B cell (primary cell): Measurements from ENCODE around the gene CD93. TPM values are rescaled to one million over a fixed set of nuclear protein-coding genes. Genes with fewer than 3 reads are reported as not detected.

ENCODE experiments used
- ATAC-seq: fragments of 200-7000 bp; cut with Tn5 transposase; one replicate; pipeline ENCODE4 v1.10.0; 2021; ENCODE audit warnings: low read depth, mild to moderate bottlenecking, moderate number of reproducible peaks, moderate library complexity
- CTCF ChIA-PET: fragments of 350-600 bp; sonication (Branson Sonifier 250); formaldehyde crosslinking; loops from one replicate; lab custom pipeline; 2021; ENCODE audit warnings: antibody characterized with exemption, inconsistent platforms; lab: Charles Lee
- POLR2A ChIA-PET: fragments of 350-600 bp; sonication (Branson Sonifier 250); formaldehyde crosslinking; loops from one replicate; lab custom pipeline; 2021; ENCODE audit warnings: antibody characterized with exemption; lab: Charles Lee
- DNase-seq: peaks from one replicate; pipeline ENCODE4 v3.0.0; 2013
- H2AFZ ChIP-seq: 2 replicates; pipeline ENCODE4 v1.6.1; 2012; ENCODE audit warnings: mild to moderate bottlenecking, low read depth, low read length; ENCODE audit not compliant: insufficient read depth, poor library complexity, severe bottlenecking
- H3K27ac ChIP-seq, 2 donors: 1 replicate in 1 of 2; 2 replicates in 1 of 2; pipeline ENCODE4 v1.5.1; 2012 to 2013; ENCODE audit warnings: low read length in 2 of 2, mild to moderate bottlenecking in 2 of 2, moderate library complexity in 1 of 2
- H3K27me3 ChIP-seq, 4 experiments: fragments of 200-600 bp in 1 of 4; sonication (generic) in 1 of 4; replicated peaks in 1 of 4; 1 replicate in 2 of 4; 2 replicates in 2 of 4; pipeline versions ENCODE4 v1.6.1 to v1.7.0; 2013 to 2016; ENCODE audit warnings: low read length in 3 of 4, mild to moderate bottlenecking in 2 of 4, mixed read lengths in 1 of 4, moderate library complexity in 1 of 4; ENCODE audit not compliant: insufficient read depth in 4 of 4, control insufficient read depth in 3 of 4; ENCODE audit errors: control extremely low read depth in 1 of 4
- H3K36me3 ChIP-seq, 2 experiments: replicated peaks in 1 of 2; 1 replicate in 1 of 2; 2 replicates in 1 of 2; pipeline versions ENCODE4 v1.6.1 to v1.7.1; 2013; ENCODE audit warnings: low read length in 1 of 2; ENCODE audit not compliant: insufficient read depth in 2 of 2, control insufficient read depth in 1 of 2; ENCODE audit errors: control extremely low read depth in 1 of 2, extremely low read depth in 1 of 2
- H3K4me1 ChIP-seq, 2 donors: fragments of 200-600 bp in 1 of 2; sonication (generic) in 1 of 2; 1 replicate in 1 of 2; 2 replicates in 1 of 2; pipeline versions ENCODE4 v1.5.1 to v1.6.1; 2013 to 2017; ENCODE audit warnings: low read length in 2 of 2; ENCODE audit not compliant: control insufficient read depth in 2 of 2, insufficient read depth in 2 of 2
- H3K4me2 ChIP-seq: replicated peaks from 2 replicates; pipeline ENCODE3; 2012; ENCODE audit warnings: mild to moderate bottlenecking, low read depth, low read length; ENCODE audit not compliant: poor library complexity, severe bottlenecking
- H3K4me3 ChIP-seq, 5 experiments: fragments of 200-600 bp in 1 of 5; sonication (generic) in 1 of 5; 1 replicate in 3 of 5; 2 replicates in 2 of 5; pipeline versions ENCODE4 v1.5.1 to v1.7.0; 2011 to 2016; ENCODE audit warnings: low read length in 4 of 5, mild to moderate bottlenecking in 4 of 5, low read depth in 2 of 5, control low read depth in 1 of 5, moderate library complexity in 1 of 5; ENCODE audit not compliant: insufficient read depth in 1 of 5; ENCODE audit errors: control extremely low read depth in 1 of 5, extremely low read depth in 1 of 5
- H3K79me2 ChIP-seq: fragments of 200-600 bp; sonication (generic); one replicate; pipeline ENCODE4 v1.6.0; 2016; ENCODE audit warnings: low read length; ENCODE audit not compliant: control insufficient read depth, insufficient read depth
- H3K9ac ChIP-seq: fragments of 200-600 bp; sonication (generic); 2 replicates; pipeline ENCODE4 v1.6.1; 2017; ENCODE audit warnings: mild to moderate bottlenecking, low read length, moderate library complexity
- H3K9me3 ChIP-seq, 3 donors: one replicate each; pipeline versions ENCODE4 v1.6.1 to v1.7.1; 2013; ENCODE audit warnings: low read length in 2 of 3; ENCODE audit not compliant: control insufficient read depth in 2 of 3, insufficient read depth in 1 of 3; ENCODE audit errors: control extremely low read depth in 1 of 3
- H4K20me1 ChIP-seq: 2 replicates; pipeline ENCODE4 v1.6.0; 2012; ENCODE audit warnings: mild to moderate bottlenecking, low read length; ENCODE audit not compliant: insufficient read depth, control insufficient read depth, poor library complexity, severe bottlenecking
- H3K27ac Mint-ChIP-seq: one replicate; pipeline ENCODE4 v1.8.0; 2021; ENCODE audit warnings: mixed read lengths
- H3K27me3 Mint-ChIP-seq: one replicate; pipeline ENCODE4 v1.8.0; 2021; ENCODE audit warnings: mixed read lengths
- H3K4me1 Mint-ChIP-seq: one replicate; pipeline ENCODE4 v1.8.0; 2021; ENCODE audit warnings: mixed read lengths
- H3K4me3 Mint-ChIP-seq: one replicate; pipeline ENCODE4 v1.8.0; 2021; ENCODE audit warnings: mixed read lengths
- H3K9me3 Mint-ChIP-seq: one replicate; pipeline ENCODE4 v1.8.0; 2022; ENCODE audit warnings: mixed read lengths; ENCODE audit not compliant: insufficient read depth
- EZH2 ChIP-seq: IDR thresholded peaks from 2 replicates; pipeline ENCODE4 v1.6.1; 2012; ENCODE audit warnings: borderline replicate concordance, low read depth, mild to moderate bottlenecking, moderate library complexity, low read length; ENCODE audit not compliant: insufficient read depth, poor library complexity, severe bottlenecking
- WGBS: methylation state at CpG from one replicate; pipeline ENCODE4 v1.1.5; 2013; ENCODE audit warnings: missing lambda C conversion rate; ENCODE audit not compliant: insufficient coverage; 5-methylcytosine and 5-hydroxymethylcytosine counted together
- intact Hi-C: fragments of 100-400 bp; cut with micrococcal nuclease; formaldehyde crosslinking; loops from one replicate; pipeline ENCODE4 v1.10.0; 2022
- polyA plus RNA-seq: library from polyadenylated mRNA; depleted of rRNA; stranded (reverse); fragments of >200 nt; gene quantifications from 2 replicates; pipeline ENCODE4 v1.2.3, GENCODE V29; 2012
- total RNA-seq, 2 donors: library from RNA; stranded (reverse); fragments of 120-200 nt in 1 of 2; gene quantifications; 1 replicate in 1 of 2; 2 replicates in 1 of 2; pipeline versions ENCODE4 v1.2.3 to v1.2.4, GENCODE V29; 2013 to 2022
- TF ChIP-seq, protein P1 (sequence below): fragments of 200-600 bp; IDR thresholded peaks from one replicate; pipeline ENCODE4 v1.8.0; 2022; ENCODE audit warnings: antibody characterized with exemption, mild to moderate bottlenecking

Gene CD93
- total and polyA plus RNA-seq, 2 donors (not counting 1 experiment from before 2014, with no cell fraction given) = 0.12 to 0.51 TPM

DNA sequence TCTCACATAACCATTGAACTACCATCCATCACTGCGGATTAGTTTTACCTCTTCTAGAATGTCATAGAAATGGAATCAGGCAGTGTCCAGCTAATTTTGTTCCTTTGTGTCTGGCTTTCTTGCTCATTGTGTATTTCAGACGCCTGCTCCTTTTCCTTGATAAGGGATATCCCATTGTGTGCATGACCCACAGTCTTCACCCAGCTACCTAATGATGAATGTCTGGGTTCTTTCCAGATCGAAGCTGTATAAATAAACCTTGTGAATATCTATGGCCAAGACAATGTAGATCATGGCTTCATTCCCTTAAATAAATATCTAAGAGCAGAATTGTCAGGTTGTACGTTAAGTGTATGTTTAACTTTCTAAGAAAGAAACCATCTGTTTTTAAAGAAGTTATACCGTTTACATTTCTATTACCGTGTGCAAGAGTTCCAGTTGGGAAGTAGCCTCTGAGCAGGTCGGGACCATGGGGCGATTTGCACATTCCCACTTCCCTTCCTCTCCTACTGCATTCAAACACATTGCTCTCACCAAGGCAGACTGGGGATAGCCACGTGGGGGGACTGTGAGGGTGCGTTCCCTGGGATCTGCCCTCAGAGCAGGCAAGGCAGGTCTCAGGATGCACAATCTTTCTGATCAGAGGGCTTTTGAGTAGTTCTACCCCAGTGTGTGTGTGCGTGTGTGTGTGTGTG lies 13.1 kb downstream of the CD93 start:
- H3K27ac ChIP-seq = no peak overlapping the region
- CTCF ChIA-PET = no interaction called here
- H3K27me3 ChIP-seq = no peaks in the 10 kb centered on the region
- no peaks in the 10 kb centered on the region for H4K20me1 ChIP-seq
- no peak overlapping the region for H3K4me3 ChIP-seq
- Mint-ChIP-seq H3K27me3 (no peaks in the 10 kb centered on the region), H3K4me3 (no peak overlapping the region), H3K27ac (no peak overlapping the region), H3K9me3 (no peaks in the 10 kb centered on the region), H3K4me1 (no peaks in the 10 kb centered on the region)
- ATAC-seq = no peak
- no peak overlapping the region for H3K9ac ChIP-seq
- POLR2A ChIA-PET = no interaction called here
- WGBS = 100% methylated on average over 1 of the region's 11 CpGs
- TF ChIP-seq, protein P1, sequence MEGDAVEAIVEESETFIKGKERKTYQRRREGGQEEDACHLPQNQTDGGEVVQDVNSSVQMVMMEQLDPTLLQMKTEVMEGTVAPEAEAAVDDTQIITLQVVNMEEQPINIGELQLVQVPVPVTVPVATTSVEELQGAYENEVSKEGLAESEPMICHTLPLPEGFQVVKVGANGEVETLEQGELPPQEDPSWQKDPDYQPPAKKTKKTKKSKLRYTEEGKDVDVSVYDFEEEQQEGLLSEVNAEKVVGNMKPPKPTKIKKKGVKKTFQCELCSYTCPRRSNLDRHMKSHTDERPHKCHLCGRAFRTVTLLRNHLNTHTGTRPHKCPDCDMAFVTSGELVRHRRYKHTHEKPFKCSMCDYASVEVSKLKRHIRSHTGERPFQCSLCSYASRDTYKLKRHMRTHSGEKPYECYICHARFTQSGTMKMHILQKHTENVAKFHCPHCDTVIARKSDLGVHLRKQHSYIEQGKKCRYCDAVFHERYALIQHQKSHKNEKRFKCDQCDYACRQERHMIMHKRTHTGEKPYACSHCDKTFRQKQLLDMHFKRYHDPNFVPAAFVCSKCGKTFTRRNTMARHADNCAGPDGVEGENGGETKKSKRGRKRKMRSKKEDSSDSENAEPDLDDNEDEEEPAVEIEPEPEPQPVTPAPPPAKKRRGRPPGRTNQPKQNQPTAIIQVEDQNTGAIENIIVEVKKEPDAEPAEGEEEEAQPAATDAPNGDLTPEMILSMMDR = no peak
- TF ChIP-seq EZH2 = no peak
- no peaks in the 10 kb centered on the region for H3K4me1 ChIP-seq
- DNase-seq = no peak
- H3K79me2 ChIP-seq = no peaks in the 10 kb centered on the region
- intact Hi-C loops = no loop called here
- H2AFZ ChIP-seq = no peak overlapping the region
- H3K9me3 ChIP-seq = no peaks in the 10 kb centered on the region
- H3K4me2 ChIP-seq = no peak overlapping the region
- H3K36me3 ChIP-seq = no peaks in the 10 kb centered on the region

DNA sequence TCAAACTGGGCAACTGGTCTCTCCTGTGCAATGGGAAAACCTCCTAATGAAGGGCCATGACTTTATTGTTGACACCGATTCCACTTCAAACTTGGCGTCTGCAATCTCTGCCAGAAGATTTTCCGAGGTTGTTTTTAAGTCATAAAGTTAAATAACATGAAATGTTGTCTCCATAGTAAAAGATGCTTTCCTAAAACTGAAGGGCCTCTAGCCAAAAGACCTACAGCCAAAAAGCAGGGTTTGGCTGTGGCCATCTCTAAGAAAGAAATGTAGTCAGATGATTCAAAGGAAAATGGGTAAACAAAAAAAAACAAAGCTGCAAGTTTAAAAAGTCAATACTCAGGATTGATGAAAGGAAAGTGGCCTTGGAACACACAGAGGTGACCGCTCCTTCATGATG lies 14.1 kb downstream of the CD93 start:
- 100% methylated on average over 1 of the region's 4 CpGs for WGBS
- Histone ChIP-seq H3K4me2 (no peak overlapping the region), H3K27me3 (no peaks in the 10 kb centered on the region), H3K27ac (no peak overlapping the region), H3K4me3 (no peak overlapping the region), H3K4me1 (no peaks in the 10 kb centered on the region), H3K9me3 (no peaks in the 10 kb centered on the region), H3K9ac (no peak overlapping the region), H3K79me2 (no peaks in the 10 kb centered on the region), H3K36me3 (no peaks in the 10 kb centered on the region), H4K20me1 (no peaks in the 10 kb centered on the region), H2AFZ (no peak overlapping the region)
- Mint-ChIP-seq H3K27me3 (no peaks in the 10 kb centered on the region), H3K4me1 (no peaks in the 10 kb centered on the region), H3K27ac (no peak overlapping the region), H3K9me3 (no peaks in the 10 kb centered on the region), H3K4me3 (no peak overlapping the region)
- intact Hi-C loops = no loop called here
- POLR2A ChIA-PET = no interaction called here
- no peak for DNase-seq
- TF ChIP-seq EZH2 = no peak
- TF ChIP-seq, protein P1 = no peak
- no peak for ATAC-seq
- CTCF ChIA-PET = no interaction called here
